Fibroblast of skin of back (primary cell): ENCODE results near the gene SLC25A17. TPM values are rescaled to one million over a fixed set of nuclear protein-coding genes. Genes with fewer than 3 reads are reported as not detected.
A peak's percentile ranks its signal among the peaks of the same experiment; 100 is the strongest.
"Not testable (repeated sequence)": the region's sequence is repeated elsewhere in the genome, so short reads cannot be mapped to it uniquely, and the experiment has no call there.

Experiments used
- DNase-seq: peaks from one replicate; pipeline ENCODE4 v3.0.0-alpha.2; 2013
- polyA plus RNA-seq, 2 experiments: library from polyadenylated mRNA; unstranded; fragments of 120-200 nt; gene quantifications; one replicate each; pipeline ENCODE4 v1.2.1, GENCODE V29; 2013; ENCODE audit not compliant: insufficient read length in 2 of 2

The SLC25A17 gene, protein sequence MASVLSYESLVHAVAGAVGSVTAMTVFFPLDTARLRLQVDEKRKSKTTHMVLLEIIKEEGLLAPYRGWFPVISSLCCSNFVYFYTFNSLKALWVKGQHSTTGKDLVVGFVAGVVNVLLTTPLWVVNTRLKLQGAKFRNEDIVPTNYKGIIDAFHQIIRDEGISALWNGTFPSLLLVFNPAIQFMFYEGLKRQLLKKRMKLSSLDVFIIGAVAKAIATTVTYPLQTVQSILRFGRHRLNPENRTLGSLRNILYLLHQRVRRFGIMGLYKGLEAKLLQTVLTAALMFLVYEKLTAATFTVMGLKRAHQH
- 28.0 TPM for polyA plus RNA-seq (2013, experiment 1 of 2; ENCODE audit: insufficient read length)
- 21.8 TPM for polyA plus RNA-seq (2013, experiment 2 of 2; ENCODE audit: insufficient read length)

DNA sequence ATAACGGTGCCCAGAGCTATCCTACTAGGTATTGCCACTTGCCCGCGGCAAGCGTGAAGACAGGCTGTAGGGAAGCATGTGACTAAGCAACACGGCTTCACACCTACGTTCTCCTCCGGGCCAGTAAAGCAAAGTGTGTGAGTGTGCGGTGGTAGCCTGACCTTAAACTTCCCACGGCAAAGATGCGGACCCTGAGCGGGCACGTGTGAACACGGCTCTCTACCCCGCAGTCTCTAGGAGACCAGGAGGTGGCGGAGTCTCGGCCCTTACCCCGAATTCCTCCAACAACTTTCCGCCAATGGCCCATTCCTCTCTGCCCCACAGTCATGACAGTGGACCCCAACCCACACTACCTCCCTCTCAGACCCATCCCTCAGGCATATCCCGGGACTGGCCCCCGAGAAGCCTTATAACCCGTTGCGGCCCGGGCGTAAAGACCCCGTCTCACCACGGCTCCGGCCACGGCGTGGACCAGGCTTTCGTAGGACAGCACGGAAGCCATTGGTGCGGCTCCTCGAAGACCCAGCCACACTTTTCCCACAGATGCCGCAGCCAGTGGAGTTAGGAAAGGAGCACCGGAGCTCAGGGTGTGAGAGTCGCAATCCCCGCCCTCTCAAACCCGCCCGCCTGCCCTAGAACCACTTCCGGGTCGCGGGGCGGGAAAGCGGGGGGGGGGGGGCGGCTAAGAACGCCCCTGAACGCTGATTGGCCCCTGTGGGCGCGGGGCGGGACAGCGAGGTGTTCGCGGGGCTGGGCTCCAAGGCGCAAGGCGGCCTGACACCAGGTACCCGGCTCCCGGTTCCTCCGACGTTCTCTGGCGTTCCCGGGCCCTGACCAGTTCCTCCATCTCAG lies at the start of gene SLC25A17:
Gene SLC25A17, minus strand, starts transcription at position 600 of the 852 bp plus-strand sequence. Its CDS starts 98 bp downstream, at position 502.
- DNase-seq, result peak; percentile 81

DNA sequence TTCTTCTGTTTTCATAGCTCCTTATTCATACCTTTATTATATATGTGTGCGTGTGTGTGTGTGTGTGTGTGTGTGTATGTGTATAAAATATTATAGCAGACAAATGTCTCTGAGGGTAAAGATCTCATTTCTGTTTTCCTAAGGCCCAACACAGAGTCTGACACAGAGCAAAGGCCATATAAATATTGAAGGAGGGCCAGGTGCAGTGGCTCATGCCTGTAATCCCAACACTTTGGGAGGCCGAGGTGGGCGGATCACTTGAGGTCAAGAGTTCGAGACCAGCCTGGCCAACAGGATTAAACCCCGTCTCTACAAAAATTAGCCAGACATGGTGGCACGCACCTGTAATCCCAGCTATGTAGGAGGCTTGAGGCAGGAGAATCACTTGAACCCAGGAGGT lies 49.2 kb upstream of the SLC25A17 start:
- DNase-seq, result not testable (repeated sequence)

DNA sequence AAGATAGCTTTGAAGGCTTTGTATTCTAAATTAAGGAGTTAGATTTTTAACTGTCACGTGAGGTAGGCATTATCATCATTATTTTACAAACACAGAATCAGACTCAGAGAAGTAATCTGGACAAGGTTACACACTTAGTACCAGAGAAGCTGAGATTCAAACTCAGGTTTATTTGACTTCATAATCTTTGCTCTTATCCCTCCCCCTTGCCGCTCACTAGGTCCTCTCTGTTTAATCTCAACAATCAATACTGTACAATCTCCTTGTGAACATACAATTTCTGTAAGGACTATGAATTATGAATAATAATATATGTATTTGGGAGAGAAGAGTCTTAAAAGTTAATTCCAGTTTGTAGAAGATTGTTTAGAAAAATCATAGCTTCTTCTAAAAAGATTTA lies 48.0 kb upstream of the SLC25A17 start:
- no peak for DNase-seq

DNA sequence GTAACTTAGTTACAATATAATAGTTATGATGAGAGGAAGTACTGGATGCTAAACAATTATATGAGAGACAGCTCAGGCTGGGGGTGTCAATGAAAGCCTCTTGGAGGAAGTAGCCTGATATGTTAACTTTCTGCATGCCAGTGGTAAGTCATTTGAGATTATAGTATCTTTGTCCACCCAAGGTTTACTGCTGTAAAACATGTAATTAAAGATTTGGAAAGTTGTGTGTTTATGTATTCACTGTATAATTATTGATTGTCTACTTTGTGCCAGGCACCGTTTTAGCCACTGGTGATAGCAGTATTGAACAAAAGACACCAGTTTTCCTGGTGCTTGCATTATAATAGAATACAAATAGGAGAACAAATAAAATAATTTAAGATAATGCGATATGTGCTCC lies 43.4 kb upstream of the SLC25A17 start:
- DNase-seq, result no peak

DNA sequence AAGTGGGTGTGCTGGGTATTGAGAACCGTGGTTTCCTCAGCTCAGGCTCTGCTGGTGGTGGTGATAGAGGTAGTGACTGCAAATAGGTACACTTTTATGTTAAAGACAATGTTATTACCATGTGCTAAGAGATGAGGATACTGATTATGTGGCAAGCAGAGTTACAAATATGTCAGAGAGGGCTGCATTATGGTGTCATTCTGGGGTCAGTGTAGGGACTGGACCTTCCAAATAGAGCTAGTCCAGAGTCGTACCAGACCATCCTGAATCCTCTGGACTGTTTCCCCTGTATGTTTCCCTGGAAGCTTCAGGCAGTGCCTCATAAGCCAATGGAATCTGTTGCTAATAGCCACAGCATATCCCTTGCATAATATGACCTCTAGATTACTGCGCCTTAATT lies 42.9 kb upstream of the SLC25A17 start, which contains the start of gene DNAJB7:
Gene DNAJB7, minus strand, starts transcription at position 101 of the 400 bp plus-strand sequence. CDS start 119 bp downstream, outside the sequence.
- no peak for DNase-seq

DNA sequence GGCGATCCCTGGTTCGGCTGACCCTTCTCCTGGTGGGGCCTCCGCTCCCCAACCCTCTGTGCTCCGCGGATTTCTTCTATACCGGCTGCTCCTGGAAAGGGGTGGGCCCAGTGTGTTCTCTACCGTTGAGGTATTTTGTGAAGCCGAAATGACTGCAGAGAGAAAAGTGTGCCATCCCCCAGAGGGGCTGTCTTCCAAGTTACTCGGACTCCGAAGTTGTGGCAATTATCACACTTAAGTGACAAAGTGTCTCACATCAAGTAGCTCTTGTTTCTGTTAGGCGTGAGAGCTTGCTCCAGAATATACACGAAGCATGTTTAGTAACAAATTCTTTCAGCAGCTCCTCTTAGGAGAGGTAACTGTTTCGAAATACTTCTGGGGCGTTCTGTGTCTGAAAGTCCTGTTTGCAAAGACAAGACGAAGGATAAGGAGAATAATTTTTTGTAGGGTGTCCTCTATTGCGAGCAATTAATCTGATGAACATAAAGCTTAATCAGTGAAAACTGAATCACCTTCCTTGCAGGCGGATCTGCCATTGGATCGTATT lies 38.2 kb upstream of the SLC25A17 start:
- no peak for DNase-seq

DNA sequence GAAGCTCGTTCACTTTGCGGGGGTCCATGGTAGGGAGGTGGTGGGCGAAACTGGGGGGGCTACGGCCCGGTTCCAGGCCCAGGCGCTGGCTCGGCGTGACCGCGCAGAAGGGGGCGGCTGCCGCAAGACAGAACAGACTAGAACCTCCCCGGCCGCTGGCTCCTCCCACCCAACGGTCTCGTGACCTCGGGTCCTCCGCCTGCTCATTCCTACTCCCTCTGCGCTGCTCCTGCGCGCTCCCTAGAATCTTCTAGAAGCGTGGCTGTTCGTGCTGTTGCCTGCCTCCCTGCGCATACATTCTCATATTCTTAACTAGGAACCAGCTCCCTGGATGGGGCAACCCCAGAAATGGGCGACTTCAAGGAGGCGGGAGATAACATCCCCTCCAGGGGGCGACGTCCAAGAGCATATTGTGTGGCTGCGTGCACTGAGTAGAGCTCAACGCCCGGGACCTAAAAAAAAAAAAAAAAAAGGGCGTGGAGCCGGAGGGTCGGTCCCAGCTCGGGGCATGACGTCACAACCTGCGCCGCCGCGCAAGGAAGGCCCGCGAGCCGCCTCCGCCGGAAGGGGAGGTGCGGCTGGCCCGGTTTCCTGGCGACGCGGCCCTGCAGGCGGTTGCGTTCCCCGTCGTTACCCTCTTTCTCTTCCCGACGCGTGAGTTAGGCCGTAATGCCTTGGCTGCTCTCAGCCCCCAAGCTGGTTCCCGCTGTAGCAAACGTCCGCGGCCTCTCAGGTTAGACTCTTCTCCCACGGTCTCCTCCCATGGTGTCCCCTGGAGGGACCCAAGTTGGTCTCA lies 37.6 kb upstream of the SLC25A17 start, which contains the start of the genes ST13 and XPNPEP3:
Gene ST13, minus strand, starts transcription at position 127 of the 796 bp plus-strand sequence. Its CDS starts 99 bp downstream, at position 28.
Gene XPNPEP3, plus strand, starts transcription at position 636 of the 796 bp plus-strand sequence. Its CDS starts 34 bp downstream, at position 670.
- DNase-seq, result peak; percentile 97

DNA sequence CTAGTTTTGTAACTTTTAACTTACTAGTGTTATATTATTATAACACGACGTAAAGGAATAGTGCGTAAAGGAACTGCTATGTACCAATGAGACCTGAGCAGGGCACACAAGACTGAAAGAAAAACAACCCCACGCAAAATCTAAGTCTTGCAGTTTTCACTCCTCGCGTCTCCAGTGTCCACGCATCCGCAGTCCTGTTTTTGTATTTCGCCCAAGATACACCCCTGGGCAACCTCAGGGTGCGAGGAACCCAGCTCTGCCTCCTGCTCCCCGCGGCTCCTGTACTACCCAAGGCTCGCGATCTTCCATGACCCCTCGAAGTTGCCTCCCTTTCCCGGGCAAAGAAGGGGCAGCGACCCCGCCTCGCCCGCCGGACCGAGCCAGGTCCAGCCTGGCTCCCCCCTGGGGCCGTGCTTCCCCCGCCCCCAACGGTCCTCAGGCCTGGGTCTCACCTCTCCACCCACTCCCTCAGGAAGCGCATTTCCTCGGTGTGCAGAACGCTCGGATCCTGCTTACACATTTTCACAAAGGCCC lies 36.9 kb upstream of the SLC25A17 start:
- DNase-seq, result peak; percentile 20

DNA sequence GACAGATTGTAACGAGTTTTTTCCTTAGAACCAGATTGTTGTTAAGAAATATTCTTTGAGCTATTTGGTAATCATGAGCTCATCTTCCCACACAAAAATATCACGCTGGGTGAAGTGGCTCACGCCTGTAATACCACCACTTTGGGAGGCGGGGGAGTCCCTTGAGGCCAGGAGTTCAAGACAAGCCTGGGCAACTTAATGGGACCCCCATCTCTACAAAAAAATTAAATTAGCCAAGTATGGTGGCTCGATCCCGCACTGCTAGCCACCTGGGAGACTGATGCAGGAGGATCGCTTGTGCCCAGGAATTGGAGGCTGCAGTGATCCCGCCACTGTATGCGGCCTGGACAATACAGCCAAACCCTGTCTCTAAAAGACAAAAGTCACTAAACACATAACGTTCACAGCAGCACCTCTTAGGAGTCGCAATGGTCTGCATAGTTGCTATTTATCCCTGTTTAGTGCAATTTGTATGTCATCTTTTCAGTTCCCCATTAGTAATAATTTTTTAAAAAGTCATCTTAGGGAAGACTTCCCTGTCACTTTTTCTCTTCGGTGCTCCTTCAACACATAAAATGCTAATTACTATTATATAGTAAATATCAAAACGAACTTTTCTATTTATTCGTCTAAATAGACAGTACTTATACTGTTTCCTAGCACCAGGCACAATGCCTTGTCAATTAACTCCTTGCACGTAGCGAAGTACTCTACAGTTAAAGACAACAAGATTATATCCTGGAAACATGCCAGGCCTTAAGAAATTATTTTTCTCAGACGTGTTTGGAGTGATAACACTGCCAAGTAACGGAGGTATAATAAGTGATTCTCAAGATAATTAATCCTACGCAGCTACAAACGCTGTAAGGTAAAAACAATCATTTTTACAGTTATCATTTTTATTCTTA lies 36.2 kb upstream of the SLC25A17 start:
- no peak for DNase-seq

DNA sequence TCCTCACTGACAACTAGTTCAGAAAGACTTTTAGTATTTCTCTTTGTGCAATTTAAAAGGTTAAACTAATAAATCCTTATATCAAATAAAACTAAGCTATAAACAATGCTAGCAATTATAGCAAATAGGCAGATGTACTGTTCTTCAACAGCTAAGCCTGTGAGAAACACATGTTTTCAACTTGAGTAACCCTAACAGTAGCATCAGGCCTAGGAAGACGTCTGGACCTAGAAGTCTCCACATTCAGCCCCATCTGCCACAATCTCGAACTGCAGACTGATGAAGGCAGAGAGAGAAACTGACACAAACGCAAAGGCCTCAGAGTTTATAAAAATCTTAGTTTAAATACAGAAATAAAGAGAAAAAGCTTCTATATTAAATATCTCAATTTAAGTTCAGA lies 34.8 kb upstream of the SLC25A17 start:
- DNase-seq, result no peak

DNA sequence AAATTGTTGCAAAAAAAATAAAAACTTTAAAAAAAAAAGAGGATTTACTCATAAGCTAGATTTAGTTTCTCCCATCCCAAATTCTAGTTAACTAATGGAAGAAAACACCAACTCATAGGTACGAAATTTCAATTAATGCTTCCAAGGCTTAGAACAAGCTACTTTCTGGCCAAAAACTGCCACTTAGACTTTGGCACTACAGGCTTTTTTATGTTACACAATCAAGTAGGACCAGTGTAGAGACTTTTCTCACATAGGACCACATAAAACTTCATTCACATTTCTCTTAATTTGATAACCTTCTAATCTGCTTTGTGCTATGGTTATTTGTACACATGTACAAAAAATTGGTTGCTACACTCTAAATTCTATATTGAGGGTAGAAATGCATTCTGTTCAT lies 34.2 kb upstream of the SLC25A17 start:
- no peak for DNase-seq

DNA sequence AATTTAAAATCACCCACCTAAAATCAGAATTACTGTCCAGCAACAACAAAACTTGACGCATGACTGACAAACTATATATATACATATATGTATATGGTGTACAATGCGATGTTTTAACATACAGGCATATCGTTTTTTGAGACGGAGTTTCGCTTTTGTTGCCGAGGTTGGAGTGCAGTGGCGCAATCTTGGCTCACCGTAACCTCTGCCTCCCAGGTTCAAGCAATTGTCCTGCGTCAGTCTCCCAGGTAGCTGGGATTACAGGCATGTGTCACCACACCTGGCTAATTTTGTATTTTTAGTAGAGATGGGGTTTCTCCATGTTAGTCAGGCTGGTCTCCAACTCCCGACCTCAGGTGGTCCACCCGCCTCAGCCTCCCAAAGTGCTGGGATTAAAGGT lies 26.7 kb upstream of the SLC25A17 start:
- DNase-seq, result not testable (repeated sequence)

DNA sequence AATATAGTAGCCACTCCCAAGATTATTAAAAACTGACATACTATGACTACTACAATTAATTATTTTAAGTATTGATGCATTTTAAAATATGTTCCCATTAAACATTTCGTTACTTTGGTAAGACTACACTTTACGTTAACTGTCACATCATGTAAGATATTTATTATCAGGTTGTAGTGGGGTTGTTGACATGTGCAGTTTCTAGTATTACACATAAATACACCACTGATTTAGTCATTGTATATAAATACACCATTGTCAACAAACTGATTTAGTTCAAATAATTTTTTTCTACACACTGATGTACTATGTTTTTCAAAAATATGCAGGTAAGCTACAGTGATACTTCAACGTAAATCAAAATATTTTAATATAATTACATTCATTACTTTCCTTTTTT lies 25.8 kb upstream of the SLC25A17 start:
- no peak for DNase-seq

DNA sequence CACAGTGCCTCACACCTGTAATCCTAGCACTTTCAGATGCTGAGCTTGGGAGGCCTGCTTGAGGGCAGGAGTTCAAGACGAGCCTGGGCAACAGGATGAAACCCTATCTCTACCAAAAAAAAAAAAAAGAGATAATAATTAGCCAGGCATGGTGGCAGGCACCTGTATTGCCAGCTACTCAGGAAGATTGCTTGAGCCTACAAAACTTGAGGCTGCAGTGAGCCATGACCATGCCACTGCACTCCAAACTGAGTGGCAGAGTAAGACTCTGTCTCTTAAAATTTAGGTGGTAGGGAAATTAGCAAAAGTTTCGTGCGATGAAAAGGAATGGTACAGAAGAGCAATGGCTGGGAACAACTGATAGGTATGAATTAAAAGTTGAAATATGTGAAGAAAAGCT lies 19.3 kb upstream of the SLC25A17 start:
- no peak for DNase-seq

DNA sequence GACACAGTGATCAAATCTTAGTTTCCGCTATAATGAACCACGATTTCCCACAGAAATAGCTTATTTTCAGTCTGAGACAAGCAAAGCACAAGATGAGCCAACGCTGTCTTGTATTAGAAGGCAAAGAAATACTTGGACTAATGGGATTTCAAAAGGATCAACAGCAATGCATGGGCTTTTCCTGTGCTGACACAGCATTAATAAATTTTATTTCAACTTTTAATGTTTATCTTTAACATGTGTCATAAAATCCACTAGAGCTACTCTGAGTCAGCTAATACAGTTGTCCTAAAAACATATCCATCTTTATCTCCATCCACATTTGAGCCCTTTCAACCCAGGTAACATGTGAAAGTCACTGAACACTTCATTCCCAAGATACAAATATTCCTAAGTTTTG lies 15.5 kb upstream of the SLC25A17 start:
- DNase-seq, result no peak

DNA sequence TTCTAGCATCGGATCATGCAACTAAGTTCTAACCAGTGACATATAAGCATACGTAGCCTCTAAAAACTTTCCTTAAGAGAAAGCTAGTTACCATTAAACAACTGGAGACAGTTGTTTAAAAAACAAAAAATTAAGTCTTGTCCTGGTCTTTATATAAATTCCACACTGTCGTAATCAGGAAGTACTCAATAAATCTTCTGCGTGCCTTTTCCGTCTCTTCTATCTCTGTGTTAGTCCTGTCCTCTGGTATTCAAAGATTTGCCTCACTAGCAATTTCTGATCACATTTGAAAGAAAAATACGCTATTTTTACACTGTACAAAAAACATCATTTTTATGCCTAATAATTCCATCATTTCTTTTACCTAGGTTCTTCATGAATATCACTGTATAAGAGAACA lies 10.0 kb upstream of the SLC25A17 start:
- DNase-seq, result no peak

DNA sequence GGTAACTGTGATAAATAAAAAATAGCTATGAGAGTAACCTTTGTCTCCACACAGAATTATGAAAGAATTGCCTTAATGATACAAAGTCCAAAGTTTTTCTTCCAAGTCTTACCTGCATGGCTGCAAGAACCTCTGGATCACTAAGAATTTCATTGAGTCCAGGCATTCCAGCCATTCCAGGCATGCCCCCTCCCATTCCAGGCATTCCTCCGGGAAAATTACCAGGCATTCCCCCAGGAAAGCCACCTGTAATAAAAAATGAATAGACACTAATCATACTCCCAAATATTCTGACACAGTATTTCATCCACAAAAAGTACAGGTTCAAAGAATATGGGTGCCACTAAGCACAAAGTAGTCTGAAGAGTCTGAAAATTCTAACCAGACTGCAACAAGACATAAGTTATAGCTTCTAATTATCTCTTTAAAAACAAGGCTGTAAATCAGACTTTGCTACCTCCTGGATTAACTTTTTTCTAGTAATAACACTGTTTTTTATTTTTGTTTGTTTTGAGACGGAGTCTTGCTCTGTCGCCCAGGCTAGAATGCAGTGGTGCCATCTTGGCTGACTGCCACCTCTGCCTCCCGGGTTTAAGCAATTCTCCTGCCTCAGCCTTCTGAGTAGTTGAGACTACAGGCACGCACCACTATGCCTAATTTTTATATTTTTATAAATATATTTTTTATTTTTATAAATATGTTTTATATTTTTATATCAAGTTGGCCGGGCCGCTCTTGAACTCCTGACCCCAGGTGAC lies 8.0 kb upstream of the SLC25A17 start:
- no peak for DNase-seq

DNA sequence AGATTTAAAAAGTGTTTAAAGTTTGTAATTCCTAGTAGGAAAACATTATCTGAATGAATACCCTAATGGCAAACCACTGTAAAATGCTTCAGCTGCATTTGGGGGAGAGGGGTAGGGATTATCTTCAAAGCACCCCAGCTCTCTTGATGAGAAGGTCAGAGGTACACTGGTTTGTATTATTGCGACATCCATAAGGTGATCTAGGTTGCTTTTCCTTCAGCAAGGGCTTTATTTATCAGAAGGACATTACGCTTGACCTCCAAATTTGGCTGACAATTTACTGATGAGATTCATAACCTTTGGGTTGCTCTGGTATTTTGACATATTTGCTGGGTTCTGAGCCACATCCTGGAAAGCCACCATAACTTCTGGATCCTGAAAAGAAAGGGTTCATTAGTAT lies 7.1 kb upstream of the SLC25A17 start:
- not testable (repeated sequence) for DNase-seq

DNA sequence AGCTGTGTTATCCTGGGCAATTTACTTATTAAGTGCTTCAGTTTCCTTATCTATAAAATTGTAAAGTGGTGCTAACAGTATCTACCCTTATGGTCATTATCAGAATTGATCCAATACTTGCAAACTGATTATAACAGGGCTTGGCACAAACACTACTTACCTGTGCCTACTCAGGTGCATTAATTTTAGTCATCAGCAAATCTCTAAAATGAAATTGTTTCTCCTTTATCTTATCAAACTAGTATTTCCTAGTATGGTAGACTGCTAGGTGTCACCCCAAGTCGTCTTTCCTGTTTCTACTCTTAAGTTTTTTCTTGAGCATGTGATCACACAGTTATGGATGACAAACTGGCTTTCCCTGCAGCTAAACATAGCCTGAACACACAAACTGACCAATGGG lies 4.3 kb upstream of the SLC25A17 start:
- DNase-seq, result no peak

DNA sequence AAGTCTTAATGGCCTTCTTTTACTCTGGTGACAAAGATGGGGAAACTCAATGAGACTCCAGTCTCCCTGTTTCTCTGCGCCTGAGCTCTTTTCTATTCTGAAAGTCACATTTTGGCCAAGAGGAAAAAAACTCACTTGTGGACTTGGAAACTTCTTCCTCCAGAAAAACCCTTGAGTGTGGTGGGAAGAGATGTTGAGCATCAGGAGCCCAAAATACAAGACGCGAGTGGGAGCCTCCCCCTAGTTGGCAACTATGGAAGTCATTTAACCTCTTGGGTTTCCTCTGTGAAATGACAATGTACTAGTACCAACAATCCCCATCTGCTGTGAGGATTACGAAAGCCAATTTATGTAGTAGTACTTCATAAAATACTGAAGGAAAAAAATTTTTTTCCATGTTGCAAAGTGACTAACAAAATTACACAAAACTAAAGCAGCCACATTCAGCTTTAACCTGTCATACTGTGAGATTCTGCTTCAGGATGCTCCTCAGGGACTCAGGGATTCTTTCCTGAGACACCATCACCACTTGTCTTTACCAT lies 524 bp upstream of the SLC25A17 start:
- DNase-seq, result no peak
